K562 (cell line): Measurements from ENCODE around the gene PI4KA. TPM values are rescaled to one million over a fixed set of nuclear protein-coding genes. Genes with fewer than 3 reads are reported as not detected.
A peak's percentile ranks its signal among the peaks of the same experiment; 100 is the strongest.

Experiments
- ADNP ChIP-seq: fragments of 200-800 bp; sonication (Bioruptor generic); IDR thresholded peaks from 2 replicates; pipeline ENCODE4 v1.6.1; 2016; ENCODE audit warnings: missing genetic modification characterization, missing compliant biosample characterization
- CXXC5 ChIP-seq: fragments of 250-450 bp; sonication (Bioruptor Pico); IDR thresholded peaks from 2 replicates; pipeline ENCODE4 v1.8.0; 2022; ENCODE audit warnings: inconsistent platforms, mild to moderate bottlenecking, moderate library complexity
- EP400 ChIP-seq: fragments of 450-650 bp; IDR thresholded peaks from 2 replicates; pipeline ENCODE4 v1.6.1; 2017; ENCODE audit warnings: antibody characterized with exemption, mild to moderate bottlenecking, moderate library complexity
- JUN ChIP-seq, 2 experiments: sonication (generic) in 1 of 2; formaldehyde crosslinking in 1 of 2; IDR thresholded peaks; 2 replicates each; pipeline versions ENCODE4 v1.6.1 to v1.8.0; 2012 to 2022; ENCODE audit warnings: borderline replicate concordance in 2 of 2, mild to moderate bottlenecking in 2 of 2, improper control_type of control experiment in 1 of 2, low read depth in 1 of 2, low read length in 1 of 2, missing genetic modification reagents in 1 of 2
- MYC ChIP-seq, 2 experiments: fragments of 250-450 bp in 1 of 2; sonication (Bioruptor Pico) in 1 of 2; IDR thresholded peaks; 2 replicates each; pipeline versions ENCODE4 v1.5.1 to v1.6.1; 2012 to 2021; ENCODE audit warnings: low read depth in 2 of 2, borderline replicate concordance in 1 of 2, improper control_type of control experiment in 1 of 2, low read length in 1 of 2, mild to moderate bottlenecking in 1 of 2, moderate library complexity in 1 of 2
- PCBP2 ChIP-seq: fragments of 200-400 bp; formaldehyde crosslinking; IDR thresholded peaks from 2 replicates; pipeline ENCODE4 v1.6.1; 2018; ENCODE audit warnings: low read length, low read depth, mild to moderate bottlenecking, moderate library complexity; ENCODE audit not compliant: poor library complexity, severe bottlenecking
- WHSC1 ChIP-seq: IDR thresholded peaks from one replicate; pipeline ENCODE4 v1.6.1; 2012; ENCODE audit warnings: low read length, control low read depth, inconsistent platforms
- ZNF133 ChIP-seq: fragments of 250-450 bp; sonication (Bioruptor Pico); IDR thresholded peaks from 2 replicates; pipeline ENCODE4 v1.4.0; 2020; ENCODE audit warnings: mild to moderate bottlenecking
- ZNF551 ChIP-seq: fragments of 250-450 bp; sonication (Bioruptor Pico); IDR thresholded peaks from 2 replicates; pipeline ENCODE4 v1.5.0; 2021; ENCODE audit warnings: mild to moderate bottlenecking, moderate library complexity
- polyA plus RNA-seq, 8 experiments: library from polyadenylated mRNA; depleted of rRNA in 4 of 8; stranded (reverse) in 5 of 8; unstranded in 3 of 8; fragments of >200 nt; fragmentation: Nextera tagmentation in 2 of 8; fragmentation: Illumina TruSeq in 1 of 8; extraction: Ambion mirVana in 2 of 8; extraction: Trizol in 1 of 8; gene quantifications; 2 replicates each; pipeline versions ENCODE4 v1.2.1 to v1.2.3, GENCODE V29; 2011 to 2014; ENCODE audit warnings: inconsistent platforms in 1 of 8, missing spikeins in 1 of 8
- total RNA-seq, 7 experiments: library from RNA; depleted of rRNA in 6 of 7; stranded (reverse); fragments of >200 nt in 6 of 7; fragmentation: Illumina TruSeq in 2 of 7; extraction: Trizol in 2 of 7; gene quantifications; 2 replicates each; pipeline versions ENCODE4 v1.2.1 to v1.2.3, GENCODE V29; 2011 to 2021; ENCODE audit warnings: low replicate concordance in 1 of 7
- TF ChIP-seq, protein P1 (sequence below): sonication (generic); formaldehyde crosslinking; IDR thresholded peaks from 2 replicates; pipeline ENCODE4 v1.9.0; 2022; ENCODE audit warnings: mild to moderate bottlenecking, missing genetic modification reagents
- TF ChIP-seq, protein P2 (sequence below): fragments of 450-650 bp; IDR thresholded peaks from 2 replicates; pipeline ENCODE4 v1.6.1; 2016; ENCODE audit warnings: mild to moderate bottlenecking
- TF ChIP-seq, protein P3 (sequence below): fragments of 450-650 bp; IDR thresholded peaks from one replicate; pipeline ENCODE4 v1.6.1; 2018; ENCODE audit warnings: mild to moderate bottlenecking, moderate library complexity; ENCODE audit not compliant: partially characterized antibody
- TF ChIP-seq, protein P4 (sequence below): fragments of 250-450 bp; sonication (Bioruptor Pico); IDR thresholded peaks from 2 replicates; pipeline ENCODE4 v1.5.0; 2021
- TF ChIP-seq, protein P5 (sequence below): fragments of 450-650 bp; formaldehyde crosslinking; conservative IDR thresholded peaks from 2 replicates; pipeline ENCODE4 v1.4.0; 2022; ENCODE audit warnings: mild to moderate bottlenecking, missing genetic modification characterization
- TF ChIP-seq, protein P6 (sequence below): sonication (generic); formaldehyde crosslinking; IDR thresholded peaks from 2 replicates; pipeline ENCODE4 v1.8.0; 2022; ENCODE audit warnings: mild to moderate bottlenecking, missing genetic modification reagents

Gene PI4KA
- total and polyA plus RNA-seq, 9 of the 15 experiments (the other 6 are each of a cell fraction or from before 2014, with no cell fraction given): 7.3 to 187 (median 84.7) TPM

DNA sequence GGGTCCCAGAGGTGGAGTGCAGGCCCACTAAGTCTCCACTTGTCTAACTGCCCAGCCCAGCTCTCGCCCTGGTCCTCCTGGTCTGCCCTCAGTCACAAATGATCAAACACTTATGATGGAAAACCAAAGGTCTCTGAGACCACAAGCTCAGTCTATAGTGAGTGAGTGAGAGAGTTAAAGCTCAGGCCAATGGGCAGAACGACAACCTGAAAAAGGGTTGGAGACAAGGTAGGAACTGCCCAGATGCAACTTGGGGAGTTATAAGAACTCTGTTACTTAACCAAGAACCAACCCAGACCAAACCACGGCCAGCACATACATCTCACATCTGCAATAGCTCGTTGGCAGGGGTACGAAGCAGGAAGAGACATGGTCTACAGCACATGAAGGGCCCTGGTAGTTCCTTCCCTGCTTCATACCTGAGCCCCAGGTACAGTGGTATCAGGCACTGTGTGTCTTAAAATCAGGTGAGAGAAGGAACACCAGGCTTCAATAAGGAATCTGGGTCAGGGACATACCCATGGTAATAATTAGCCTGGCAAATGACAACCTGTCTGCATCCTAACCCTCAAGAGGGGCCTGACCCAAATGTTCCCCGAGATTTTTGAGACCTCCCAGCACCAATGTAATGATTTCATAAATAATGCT, 48.9 kb downstream of the PI4KA start (continued):
- TF ChIP-seq, protein P1, sequence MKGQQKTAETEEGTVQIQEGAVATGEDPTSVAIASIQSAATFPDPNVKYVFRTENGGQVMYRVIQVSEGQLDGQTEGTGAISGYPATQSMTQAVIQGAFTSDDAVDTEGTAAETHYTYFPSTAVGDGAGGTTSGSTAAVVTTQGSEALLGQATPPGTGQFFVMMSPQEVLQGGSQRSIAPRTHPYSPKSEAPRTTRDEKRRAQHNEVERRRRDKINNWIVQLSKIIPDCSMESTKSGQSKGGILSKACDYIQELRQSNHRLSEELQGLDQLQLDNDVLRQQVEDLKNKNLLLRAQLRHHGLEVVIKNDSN (CRISPR knock-in tag): peak; percentile 17; the same call in 1 of the 2 replicates
- TF ChIP-seq JUN (IDR thresholded peaks at IDR 0.05; ENCODE audit: borderline replicate concordance, low read depth, low read length): no peak
- peak; percentile 60; the same call in 1 of the 2 replicates for TF ChIP-seq JUN (CRISPR knock-in tag; IDR thresholded peaks at IDR 0.05; ENCODE audit: borderline replicate concordance)
- TF ChIP-seq, protein P2, sequence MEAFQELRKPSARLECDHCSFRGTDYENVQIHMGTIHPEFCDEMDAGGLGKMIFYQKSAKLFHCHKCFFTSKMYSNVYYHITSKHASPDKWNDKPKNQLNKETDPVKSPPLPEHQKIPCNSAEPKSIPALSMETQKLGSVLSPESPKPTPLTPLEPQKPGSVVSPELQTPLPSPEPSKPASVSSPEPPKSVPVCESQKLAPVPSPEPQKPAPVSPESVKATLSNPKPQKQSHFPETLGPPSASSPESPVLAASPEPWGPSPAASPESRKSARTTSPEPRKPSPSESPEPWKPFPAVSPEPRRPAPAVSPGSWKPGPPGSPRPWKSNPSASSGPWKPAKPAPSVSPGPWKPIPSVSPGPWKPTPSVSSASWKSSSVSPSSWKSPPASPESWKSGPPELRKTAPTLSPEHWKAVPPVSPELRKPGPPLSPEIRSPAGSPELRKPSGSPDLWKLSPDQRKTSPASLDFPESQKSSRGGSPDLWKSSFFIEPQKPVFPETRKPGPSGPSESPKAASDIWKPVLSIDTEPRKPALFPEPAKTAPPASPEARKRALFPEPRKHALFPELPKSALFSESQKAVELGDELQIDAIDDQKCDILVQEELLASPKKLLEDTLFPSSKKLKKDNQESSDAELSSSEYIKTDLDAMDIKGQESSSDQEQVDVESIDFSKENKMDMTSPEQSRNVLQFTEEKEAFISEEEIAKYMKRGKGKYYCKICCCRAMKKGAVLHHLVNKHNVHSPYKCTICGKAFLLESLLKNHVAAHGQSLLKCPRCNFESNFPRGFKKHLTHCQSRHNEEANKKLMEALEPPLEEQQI: no peak
- TF ChIP-seq ZNF133: no peak
- TF ChIP-seq PCBP2: no peak
- TF ChIP-seq, protein P3, sequence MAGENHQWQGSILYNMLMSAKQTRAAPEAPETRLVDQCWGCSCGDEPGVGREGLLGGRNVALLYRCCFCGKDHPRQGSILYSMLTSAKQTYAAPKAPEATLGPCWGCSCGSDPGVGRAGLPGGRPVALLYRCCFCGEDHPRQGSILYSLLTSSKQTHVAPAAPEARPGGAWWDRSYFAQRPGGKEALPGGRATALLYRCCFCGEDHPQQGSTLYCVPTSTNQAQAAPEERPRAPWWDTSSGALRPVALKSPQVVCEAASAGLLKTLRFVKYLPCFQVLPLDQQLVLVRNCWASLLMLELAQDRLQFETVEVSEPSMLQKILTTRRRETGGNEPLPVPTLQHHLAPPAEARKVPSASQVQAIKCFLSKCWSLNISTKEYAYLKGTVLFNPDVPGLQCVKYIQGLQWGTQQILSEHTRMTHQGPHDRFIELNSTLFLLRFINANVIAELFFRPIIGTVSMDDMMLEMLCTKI: no peak
- TF ChIP-seq ZNF551: no peak
- TF ChIP-seq, protein P4, sequence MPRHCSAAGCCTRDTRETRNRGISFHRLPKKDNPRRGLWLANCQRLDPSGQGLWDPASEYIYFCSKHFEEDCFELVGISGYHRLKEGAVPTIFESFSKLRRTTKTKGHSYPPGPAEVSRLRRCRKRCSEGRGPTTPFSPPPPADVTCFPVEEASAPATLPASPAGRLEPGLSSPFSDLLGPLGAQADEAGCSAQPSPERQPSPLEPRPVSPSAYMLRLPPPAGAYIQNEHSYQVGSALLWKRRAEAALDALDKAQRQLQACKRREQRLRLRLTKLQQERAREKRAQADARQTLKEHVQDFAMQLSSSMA (CRISPR knock-in tag): no peak
- no peak for TF ChIP-seq EP400
- TF ChIP-seq, protein P5, sequence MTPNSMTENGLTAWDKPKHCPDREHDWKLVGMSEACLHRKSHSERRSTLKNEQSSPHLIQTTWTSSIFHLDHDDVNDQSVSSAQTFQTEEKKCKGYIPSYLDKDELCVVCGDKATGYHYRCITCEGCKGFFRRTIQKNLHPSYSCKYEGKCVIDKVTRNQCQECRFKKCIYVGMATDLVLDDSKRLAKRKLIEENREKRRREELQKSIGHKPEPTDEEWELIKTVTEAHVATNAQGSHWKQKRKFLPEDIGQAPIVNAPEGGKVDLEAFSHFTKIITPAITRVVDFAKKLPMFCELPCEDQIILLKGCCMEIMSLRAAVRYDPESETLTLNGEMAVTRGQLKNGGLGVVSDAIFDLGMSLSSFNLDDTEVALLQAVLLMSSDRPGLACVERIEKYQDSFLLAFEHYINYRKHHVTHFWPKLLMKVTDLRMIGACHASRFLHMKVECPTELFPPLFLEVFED (CRISPR knock-in tag): no peak
- TF ChIP-seq ADNP: no peak
- TF ChIP-seq CXXC5: no peak
- no peak for TF ChIP-seq MYC (IDR thresholded peaks at IDR 0.05; ENCODE audit: low read depth, low read length)
- TF ChIP-seq MYC (CRISPR knock-in tag; IDR thresholded peaks at IDR 0.05; ENCODE audit: borderline replicate concordance, low read depth): 0 out of 2 replicates have a peak, but pooled peaks have one; percentile 29
- TF ChIP-seq WHSC1: peak; percentile 35
- TF ChIP-seq, protein P6, sequence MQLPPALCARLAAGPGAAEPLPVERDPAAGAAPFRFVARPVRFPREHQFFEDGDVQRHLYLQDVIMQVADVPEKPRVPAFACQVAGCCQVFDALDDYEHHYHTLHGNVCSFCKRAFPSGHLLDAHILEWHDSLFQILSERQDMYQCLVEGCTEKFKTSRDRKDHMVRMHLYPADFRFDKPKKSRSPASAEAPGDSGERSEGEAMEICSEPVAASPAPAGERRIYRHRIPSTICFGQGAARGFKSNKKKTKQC (CRISPR knock-in tag): peak; percentile 20; the same call in 1 of the 2 replicates
